ENCODE data around the gene TSFM.
"Not testable (repeated sequence)": the region's sequence is repeated elsewhere in the genome, so short reads cannot be mapped to it uniquely, and the experiment has no call there.

Gene TSFM

DNA sequence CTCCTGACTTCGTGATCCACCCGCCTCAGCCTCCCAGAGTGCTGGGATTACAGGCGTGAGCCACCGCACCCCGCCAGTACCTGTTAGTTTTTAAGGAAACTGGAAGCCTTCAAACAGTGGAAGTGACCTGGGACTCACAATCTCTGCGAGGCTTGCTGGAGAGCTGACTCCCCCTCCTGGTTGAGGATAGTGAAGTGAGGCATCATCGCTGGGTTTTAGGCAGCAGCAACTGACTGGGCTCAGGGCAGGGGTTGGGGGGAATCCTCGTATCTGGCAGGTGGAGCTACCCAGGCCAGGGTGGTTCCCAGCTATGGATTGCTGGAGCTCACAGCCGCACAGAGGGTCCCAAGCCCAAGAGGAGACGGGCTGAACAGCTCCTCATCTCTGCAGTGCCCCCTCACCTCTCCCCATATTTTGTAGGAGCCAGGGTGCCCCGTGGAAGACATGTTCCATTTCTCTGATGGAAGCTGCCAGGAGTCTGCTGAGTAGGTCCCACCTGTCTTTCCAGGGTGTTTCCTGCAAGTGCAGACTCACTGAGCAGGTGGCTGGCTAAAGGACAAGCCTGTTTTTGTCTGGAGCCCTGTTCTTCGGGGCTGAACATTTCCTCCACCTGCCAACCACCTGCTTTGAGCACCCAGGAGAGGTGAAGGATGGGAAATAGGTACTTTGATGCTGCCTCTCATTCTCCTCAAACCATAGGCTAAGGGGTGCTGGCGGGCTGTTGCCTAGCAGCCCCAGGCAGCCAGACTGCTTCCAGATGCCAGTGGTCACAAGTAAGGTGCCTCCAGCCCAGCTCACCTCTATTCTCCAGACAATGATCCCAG, 32.8 kb downstream of the TSFM start:
- no peak for DNase-seq (ENCODE audit: low spot score)

DNA sequence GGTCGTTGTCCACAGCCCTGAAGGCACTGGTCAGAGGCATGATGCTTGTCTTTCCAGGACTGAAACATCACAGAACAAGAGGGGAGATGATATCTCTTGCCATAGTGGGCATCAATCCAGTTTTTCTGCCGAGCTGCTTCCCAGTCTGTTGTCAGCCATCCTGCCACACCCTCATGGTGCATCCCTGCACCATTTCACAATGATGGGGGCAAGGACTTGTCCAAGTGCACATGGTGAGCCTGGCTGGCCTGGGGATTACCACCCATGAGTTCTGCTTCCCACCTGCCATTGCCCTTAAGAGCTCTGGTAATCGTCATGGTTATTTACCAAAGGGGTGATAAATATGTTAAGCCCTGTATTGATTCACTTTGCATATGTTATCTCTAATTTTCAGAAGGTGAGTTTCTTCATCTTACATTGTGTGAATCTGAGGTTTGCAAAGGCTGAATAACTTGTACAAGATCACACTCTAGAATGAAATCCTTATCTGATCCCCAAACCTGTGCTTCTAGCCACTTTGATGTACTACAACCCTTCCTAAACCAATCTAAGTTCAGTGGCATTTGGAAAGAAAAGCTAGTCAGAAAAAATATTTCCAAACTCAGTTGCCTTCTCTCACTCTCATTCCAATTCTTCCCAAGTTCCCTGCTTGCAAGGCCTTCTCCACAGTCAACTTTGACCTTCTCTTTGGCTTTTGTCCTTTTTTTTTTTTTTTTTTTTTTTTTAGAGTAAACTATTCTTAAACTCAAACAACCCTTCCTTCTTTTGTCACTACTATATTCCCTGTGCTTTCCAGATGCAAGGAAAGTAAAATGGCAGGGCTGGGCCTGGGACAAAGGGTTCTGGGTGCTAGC, 33.6 kb downstream of the TSFM start:
- no peak for DNase-seq (ENCODE audit: low spot score)

DNA sequence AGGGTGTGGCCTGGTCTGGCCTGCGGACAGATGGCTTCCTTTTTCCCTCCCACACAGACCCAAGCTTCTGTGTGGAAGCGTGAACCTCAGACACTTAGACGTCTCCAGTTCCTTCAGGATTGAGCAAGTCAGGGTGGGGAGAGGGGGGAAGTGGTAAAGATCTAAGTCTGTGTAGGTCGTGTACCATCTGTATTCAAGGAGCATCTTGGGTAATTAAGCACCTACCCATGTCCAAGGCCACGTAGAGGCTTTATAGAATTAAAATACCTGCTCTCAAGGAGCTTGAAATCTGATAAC, 34.2 kb downstream of the TSFM start:
- no peak for DNase-seq (ENCODE audit: low spot score)

DNA sequence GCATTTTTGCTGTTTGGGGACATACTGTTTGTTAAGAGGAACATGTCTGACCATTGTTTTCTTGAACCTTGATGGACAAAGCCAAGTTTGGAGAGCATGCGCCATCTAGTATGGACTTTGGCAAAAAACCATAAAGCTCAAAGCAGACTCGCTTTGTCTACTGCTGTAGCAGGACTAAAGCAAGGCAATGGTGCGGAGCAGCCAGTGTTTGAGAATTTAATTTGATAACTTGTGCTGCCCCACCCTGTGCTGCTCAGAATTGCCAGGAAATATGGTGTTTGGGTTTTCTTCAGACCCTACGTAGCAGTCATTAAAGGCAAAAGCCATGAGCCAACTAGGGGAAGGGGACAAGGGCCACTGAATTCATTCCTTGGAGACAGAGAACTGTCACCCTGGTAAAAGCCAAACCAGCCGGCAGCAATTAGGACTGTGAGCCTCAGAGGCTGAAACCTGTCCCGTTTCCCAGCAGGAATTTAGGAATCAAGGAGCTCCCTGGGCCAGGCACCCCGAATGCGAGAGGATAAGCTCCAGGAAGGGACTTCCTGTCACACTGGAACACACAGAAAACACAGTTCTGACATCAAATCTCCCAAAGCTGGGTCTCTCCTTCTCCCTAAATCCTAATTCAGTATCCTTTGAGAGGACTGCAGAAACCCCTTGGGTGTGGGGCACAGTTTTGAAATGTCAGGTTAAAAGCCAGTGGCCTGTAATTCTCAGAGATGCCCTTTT, 34.8 kb downstream of the TSFM start:
- no peak for DNase-seq (ENCODE audit: low spot score)

DNA sequence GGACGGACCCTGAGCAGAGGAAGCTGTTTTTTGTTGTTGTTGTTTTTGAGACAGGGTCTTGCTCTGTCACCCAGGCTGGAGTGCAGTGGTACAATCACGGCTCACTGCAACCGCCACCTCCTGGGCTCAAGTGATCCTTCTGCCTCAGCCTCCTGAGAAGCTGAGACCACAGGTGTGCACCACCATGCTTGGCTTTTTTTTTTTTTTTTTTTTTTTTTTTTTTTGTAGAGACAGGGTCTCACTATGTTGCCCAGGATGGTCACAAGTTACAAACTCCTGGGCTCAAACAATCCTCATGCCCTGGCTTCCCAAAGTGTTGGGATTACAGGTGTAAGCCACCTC, 35.4 kb downstream of the TSFM start:
- not testable (repeated sequence) for DNase-seq (ENCODE audit: low spot score)

DNA sequence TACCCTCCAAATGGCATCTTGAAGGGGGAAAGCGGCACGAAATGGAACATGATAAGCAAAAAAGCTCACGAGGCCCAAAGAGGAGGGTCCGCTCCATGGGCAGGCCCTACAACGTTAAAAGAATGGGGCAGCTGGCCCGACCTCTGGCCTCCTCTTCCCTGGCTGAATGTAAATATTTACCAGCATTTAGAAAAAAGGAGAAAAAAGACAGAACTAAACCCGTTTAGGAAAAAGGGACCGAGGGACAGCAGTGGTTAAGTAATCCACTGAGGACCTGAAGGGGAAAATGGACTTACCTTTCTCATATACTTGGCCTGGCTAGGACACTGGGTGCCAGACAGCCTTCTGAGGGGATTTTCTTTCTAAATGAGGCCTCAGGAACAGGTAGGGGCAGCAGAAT, 37.5 kb downstream of the TSFM start:
- not testable (repeated sequence) for DNase-seq (ENCODE audit: low spot score)

DNA sequence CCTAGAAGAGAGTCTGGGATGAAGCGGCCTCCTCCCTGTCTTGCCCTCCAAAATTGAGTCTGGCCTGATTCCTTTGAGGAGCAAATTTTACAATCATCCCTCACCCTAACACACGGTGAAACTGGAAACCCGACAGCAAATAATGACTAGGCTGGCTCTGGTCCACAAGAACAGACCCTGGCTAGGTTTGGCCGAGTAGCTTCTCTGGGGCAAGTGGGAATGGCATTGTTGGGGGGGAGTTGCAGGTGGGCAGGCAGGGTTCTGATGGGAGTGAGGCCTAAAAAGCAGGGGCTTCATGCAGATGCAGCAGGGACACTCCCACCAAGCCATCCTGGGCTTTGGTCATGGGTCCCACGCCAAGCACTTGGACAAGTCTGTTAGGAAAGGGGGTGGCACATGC, 38.4 kb downstream of the TSFM start:
- DNase-seq (ENCODE audit: low spot score): not testable (repeated sequence)

DNA sequence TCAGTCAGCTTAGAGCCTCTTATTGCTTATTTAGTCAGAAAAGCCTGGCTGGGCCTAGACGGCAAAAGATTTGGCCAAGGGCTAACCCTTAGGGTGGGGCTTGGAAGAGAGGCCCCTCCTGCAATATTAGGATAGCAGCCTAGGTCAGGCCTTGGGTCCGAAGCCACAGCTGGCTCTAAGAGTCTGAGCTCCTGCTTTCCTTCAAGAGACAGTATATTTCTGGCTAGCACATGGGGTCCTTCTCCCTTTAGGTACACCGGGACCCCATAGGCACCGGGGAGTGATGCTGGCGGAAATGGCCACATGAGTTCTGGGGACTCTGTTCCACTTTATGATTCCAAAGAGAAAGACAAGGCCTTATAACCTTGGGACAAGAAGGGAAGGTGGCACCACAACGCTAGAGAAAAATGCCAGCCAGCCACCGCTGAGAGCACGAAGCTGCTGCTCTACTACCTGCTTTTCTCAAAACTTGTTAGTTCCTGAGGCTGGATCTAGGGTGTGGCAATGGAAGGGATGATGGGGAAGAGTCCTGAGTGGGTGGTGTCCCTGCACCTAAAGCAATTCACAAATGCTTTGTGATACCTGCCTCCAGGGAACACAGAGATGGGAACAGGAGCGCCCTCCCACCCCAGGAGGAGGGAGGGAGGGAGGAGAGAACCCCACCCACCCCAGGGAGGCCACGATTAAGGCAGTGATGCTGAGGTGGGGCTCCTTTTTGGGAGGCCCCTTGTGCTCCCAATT, 39.1 kb downstream of the TSFM start:
- DNase-seq (ENCODE audit: low spot score): no peak

DNA sequence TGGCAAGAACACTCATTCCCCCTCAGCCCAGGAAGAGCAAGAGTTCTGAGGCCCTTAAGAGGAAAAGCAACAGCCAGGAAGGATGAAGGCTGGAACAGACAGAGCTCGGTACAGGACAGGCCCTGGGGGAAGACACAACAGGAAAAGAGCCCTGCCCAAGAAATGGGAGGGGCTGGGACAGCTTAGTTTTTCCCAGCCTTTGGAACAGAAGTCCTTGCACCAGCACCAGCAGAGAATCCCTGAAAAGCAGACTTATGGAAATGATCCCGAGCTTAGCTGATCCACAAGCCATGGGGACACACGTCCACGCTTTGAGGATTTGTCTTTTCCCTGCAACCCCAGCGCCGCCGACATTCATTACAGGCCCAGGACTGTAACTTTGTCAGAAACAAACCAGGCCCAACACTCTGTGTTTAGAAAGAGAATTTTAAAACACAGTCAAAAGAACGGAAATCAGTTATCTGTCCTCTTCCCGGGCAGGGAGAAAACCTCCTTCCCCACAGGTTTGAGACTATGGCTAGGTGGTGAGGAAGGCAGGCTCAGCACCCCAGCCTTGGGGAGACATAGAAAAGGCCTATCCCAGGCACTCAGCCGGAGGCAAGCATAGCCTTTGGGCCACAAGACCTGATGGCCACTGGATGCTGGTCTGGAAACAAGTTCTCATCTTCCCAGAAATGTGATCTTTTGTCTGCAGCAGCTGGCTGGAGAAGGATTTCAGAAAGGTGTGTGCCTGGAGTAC, 40.0 kb downstream of the TSFM start:
- no peak for DNase-seq (ENCODE audit: low spot score)

DNA sequence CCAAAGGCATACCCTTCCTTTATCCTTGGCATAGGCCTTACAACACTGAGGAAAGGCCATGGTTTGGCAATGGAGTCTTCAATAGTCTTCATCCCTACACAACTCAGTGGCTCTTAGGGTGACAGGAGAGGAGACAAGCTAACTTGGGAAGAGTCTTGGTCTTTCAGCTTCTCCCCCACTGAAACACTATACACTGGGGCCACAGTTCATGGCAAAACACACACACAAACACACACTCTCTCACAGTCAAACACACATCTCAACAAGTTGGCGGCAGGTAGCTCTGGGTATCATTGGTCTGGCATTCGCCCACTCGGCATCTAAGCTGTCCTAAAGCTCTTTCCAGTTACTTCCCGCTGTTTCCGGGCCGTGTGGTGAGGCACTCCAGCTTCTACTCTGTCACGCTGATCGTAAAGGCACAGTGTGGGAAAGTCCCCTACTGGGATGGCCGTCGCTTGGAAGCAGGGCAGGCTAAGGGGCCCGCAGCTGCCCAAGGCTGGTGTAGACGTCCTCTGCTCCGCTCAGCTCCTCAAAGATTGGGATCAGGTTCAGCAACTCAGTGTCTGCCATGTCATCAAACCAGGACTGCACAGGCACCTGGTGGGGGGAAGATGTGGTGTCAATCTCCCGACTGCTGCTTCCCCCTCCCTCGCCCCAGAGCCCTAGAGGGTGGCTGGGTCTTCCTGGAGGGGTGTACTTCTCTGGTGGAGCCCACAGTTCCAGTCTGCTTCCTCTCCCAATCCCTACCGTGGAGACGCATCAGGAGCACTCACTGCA, 40.7 kb downstream of the TSFM start:
- DNase-seq (ENCODE audit: low spot score): no peak

DNA sequence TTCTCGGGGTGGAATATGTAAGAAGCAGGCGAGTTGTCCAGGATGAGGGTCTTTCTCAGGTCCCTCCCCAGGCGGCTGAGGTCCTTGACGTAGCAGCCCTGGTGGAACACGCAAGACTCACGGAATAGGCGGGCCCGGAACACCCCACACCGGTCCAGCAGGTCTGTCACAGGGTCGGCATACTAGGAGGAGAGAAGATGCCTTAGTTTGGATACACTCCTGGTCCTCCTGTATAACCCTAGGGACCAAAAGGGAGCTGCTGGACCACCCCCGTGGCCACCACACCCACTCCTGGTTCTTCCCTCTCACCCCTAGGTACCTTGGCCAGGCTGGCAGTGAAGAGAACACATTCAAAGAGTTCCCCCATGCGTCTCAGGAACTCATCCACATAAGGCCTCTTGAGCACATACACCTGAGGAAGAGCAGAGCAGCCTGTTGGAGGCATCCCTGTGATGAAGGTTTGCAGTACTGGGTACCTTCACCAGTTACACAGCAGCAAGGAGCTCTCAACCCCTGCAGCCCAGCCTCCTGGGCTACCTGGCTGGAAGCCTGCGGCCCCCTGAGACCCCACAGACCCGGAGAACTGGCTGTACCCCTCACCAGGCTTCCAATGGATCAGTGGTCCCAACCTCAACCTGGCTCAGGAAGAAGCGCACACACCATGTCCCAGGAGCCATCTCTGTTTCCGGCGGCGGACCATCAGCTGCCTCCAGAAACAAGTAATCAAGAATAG, 41.5 kb downstream of the TSFM start:
- no peak for DNase-seq (ENCODE audit: low spot score)

DNA sequence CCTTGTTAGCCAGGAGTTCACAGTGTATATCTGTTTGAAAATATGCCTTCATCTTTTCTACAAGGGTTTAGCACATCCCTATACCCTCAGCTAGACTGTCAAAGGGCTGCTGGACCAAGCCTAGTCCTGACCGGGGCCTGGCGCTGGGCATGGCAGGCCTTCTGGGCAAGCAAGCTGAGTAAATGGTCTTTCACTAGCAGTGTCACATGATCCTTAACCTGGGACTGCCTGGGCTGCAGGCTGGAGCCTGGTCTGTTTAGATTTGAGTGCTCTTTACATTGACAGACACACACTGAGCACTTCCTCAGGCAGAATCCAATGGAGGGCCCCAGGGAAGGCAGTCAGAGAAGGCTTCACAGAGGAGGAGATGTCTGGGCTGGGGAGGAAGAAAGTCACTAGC, 42.9 kb downstream of the TSFM start:
- no peak for DNase-seq (ENCODE audit: low spot score)

DNA sequence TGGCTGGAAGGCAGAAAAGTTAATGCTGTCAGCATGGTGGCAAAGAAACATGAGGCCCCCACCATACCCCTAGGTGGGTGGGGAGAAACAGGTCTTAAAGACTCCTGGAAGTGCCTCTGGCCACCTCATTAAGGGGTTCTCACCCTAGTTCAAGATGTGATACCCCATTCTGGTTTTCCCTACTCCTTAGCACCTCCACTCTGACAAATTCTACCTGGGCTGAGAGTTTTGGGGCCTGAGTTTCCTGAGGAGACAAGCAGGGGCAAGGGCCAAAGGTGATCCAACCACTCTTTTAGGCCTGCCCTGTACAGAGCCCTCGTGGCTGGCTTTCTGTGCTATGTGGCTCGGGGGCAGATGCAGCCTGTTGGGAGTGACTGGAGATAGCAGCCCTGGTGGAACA, 43.8 kb downstream of the TSFM start:
- DNase-seq (ENCODE audit: low spot score): no peak

DNA sequence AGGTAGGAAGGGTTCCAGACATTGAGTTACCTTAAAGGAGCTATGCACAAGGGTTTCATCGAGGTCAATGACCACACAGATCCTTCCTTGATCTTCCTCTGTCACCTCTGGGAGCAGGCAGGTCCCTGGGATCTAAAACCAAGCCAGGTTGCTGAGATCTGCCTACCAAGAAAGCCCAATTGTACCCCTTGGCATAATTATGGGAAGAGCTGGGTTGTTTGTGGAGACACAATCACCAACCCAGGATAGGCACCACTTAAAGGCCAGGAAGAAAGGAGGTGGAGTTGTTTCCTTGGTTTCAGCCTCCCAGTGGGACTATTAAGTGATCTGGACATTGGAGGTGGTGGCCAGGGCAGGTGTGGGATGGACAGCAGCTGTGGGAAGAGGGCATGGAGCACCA, 44.4 kb downstream of the TSFM start:
- no peak for DNase-seq (ENCODE audit: low spot score)

DNA sequence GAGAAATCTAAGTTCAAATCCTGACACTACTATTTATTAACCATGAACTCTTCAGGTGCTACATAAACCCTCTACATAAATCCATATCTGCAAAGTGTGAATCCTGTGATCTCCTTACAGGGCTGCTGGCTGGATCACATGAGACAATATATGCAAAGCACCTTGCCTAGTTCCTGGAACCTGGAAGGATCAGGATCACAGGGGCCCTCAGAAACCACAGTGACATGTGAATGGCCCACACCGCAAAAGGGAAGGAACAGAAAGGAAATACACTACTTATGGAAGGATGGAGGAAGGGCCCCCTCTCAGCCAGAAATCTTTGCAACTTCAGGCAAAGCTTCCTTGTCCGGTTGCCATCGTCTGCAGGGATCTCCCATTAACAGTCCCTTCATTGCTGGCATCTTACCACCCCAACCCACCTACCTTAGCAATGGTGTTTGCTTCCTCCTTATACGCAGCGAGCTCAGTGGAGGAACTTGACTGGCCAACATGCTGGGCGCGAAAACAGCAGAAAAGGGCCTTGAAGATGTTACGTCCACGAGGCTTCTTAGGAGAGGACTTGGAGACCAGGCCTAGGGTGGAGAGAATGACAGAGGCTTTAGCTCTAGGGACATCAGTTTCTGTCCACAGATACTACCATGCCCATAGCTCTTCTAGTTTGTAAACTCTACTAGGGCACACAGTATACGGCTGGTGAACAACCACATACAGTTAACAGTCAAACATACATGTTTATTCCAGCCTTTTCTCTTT, 46.6 kb downstream of the TSFM start:
- no peak for DNase-seq (ENCODE audit: low spot score)

DNA sequence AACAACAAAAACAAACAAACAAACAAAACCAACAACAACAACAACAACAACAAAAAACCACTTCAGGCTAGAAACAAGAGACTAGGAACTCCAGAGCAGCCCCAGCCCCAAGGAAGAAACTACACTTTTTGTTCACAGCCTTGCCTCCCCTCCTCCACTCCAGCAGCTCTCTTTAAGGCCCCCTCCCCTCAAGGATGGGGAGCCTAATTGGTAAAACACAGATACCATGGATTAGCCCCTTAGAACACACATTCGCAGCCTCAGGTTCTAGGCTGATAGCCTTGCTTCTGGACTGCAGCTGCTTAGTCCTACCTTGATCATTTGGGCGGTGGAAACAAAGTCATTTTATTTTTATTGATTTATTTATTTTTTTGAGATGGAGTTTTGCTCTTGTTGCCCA, 47.8 kb downstream of the TSFM start:
- DNase-seq (ENCODE audit: low spot score): no peak

DNA sequence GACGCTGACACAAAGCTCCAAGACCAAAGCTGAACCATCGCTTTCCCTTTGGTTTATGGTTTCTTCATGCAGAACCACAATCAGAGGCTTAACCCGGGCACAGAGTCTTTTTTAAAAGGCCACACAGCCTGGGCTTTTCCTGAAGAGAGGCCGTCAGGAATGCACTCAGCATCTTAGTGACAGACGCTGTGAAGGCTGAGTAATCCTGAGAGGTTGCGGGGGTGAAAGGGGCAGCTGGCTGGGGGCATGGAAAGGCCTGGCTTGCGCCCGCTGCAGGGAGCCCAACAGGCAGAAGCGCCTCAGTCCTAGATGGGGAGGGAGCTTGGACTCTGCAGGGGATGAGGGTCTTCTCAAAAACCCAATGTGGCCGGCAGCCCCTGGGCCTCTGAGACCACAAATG, 50.4 kb downstream of the TSFM start:
- no peak for DNase-seq (ENCODE audit: low spot score)

DNA sequence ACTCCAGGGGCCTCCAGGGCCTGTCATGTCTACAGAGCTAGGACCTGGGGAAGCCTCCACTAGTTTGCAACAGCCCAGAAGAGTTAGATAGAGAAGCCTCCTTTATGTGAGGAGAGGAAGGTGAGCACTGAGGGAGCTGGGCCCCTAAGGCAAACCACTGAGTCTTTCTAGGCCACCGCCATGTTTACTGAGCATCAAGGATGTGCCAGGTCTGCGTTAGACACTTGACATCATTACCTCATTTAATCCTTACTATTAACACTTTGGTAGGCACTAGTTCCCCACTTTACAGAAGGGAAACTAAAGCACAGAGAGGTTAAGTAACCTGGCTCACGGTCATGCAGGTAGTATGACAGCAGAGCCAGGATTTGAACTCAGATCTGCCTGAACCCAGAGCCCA, 51.1 kb downstream of the TSFM start:
- no peak for DNase-seq (ENCODE audit: low spot score)

DNA sequence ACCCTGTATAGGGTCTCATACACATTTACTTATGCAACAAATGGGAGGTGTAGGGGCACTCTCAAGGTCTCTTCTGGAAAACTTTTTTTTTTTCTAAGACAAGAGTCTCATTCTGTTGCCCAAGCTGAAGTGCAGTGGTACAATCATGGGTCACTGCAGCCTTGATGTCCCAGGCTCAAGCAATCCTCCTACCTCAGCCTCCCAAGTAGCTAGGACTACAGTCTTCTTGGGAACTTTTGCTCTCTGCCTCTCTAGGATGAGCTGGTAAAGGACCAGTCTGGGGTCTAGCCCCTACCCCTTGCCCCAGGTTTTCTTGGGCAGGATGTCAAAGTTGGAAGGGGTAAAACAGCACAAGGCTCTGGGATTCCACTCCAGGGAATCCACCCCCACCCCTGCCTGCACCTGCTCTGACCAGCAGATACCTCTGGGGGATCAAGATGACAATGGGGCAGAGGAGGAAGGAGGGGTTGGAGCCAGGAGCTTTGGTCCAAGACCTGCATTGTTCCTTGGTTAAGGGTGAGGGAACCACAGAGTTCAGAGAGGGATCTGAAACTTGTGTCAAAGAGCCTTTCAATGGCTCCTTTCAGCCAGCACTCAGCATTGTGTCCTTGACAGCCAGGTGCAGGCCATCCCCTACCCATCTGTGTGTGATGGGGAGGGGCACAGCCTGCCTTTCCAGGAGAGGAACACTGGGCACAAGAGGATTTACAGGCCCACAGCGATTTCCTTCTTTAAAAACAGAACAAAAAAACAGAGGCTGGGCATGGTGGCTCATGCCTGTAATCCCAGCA, 51.7 kb downstream of the TSFM start:
- DNase-seq (ENCODE audit: low spot score): no peak

All from activated CD4-positive, alpha-beta T cell treated with anti-CD3 and anti-CD28 coated beads, Interleukin-2, Interleukin-4, amounts not matched to agents 100 ng/mL and 50 ng/mL, durations not matched to agents 16 hours and 8 hours (primary cell).